Endodermal cell (in vitro differentiated cells): ENCODE measurements around the gene CHST11. TPM values are rescaled to one million over a fixed set of nuclear protein-coding genes. Genes with fewer than 3 reads are reported as not detected.

ENCODE experiments used
- DNase-seq: peaks from one replicate; pipeline ENCODE4 v3.0.0-alpha.2; 2017
- H3K27ac ChIP-seq: 2 replicates; pipeline ENCODE4 v1.5.1; 2013; ENCODE audit warnings: mild to moderate bottlenecking, low read depth, low read length, moderate library complexity
- H3K27me3 ChIP-seq: 2 replicates; pipeline ENCODE4 v1.6.1; 2013; ENCODE audit warnings: mild to moderate bottlenecking, low read length, moderate library complexity; ENCODE audit not compliant: insufficient read depth, control insufficient read depth, poor library complexity, severe bottlenecking
- H3K36me3 ChIP-seq: 2 replicates; pipeline ENCODE4 v1.7.0; 2013; ENCODE audit warnings: mild to moderate bottlenecking, low read length, moderate library complexity; ENCODE audit not compliant: control insufficient read depth, insufficient read depth
- H3K4me1 ChIP-seq: one replicate; pipeline ENCODE4 v1.7.0; 2013; ENCODE audit warnings: low read length; ENCODE audit not compliant: control insufficient read depth, insufficient read depth
- H3K4me3 ChIP-seq: 2 replicates; pipeline ENCODE4 v1.5.1; 2013; ENCODE audit warnings: mild to moderate bottlenecking, low read length, moderate library complexity
- H3K9ac ChIP-seq: 2 replicates; pipeline ENCODE4 v1.6.1; 2013; ENCODE audit warnings: mild to moderate bottlenecking, low read length, moderate library complexity; ENCODE audit not compliant: poor library complexity, severe bottlenecking; ENCODE audit errors: extremely low read depth
- H3K9me3 ChIP-seq: 2 replicates; pipeline ENCODE4 v1.6.1; 2013; ENCODE audit warnings: mild to moderate bottlenecking, low read length, moderate library complexity; ENCODE audit not compliant: control insufficient read depth
- H3K27ac Mint-ChIP-seq: 2 replicates; pipeline ENCODE4 v1.8.0; 2020; ENCODE audit warnings: mixed read lengths
- H3K27me3 Mint-ChIP-seq: 2 replicates; pipeline ENCODE4 v1.8.0; 2021; ENCODE audit warnings: mild to moderate bottlenecking, mixed read lengths; ENCODE audit not compliant: insufficient read depth
- H3K36me3 Mint-ChIP-seq: 2 replicates; pipeline ENCODE4 v1.8.0; 2020; ENCODE audit warnings: low read depth, mixed read lengths
- H3K4me1 Mint-ChIP-seq: 2 replicates; pipeline ENCODE4 v1.8.0; 2020; ENCODE audit warnings: mixed read lengths
- H3K4me3 Mint-ChIP-seq: 2 replicates; pipeline ENCODE4 v1.8.0; 2020; ENCODE audit warnings: mild to moderate bottlenecking, moderate library complexity, mixed read lengths
- H3K9me3 Mint-ChIP-seq: 2 replicates; pipeline ENCODE4 v1.8.0; 2020; ENCODE audit warnings: mild to moderate bottlenecking, mixed read lengths
- CTCF ChIP-seq: fragments of 200-600 bp; sonication (generic); conservative IDR thresholded peaks from 2 replicates; pipeline ENCODE4 v1.5.0; 2021; ENCODE audit warnings: antibody characterized with exemption, mild to moderate bottlenecking
- WGBS, 2 experiments: methylation state at CpG; one replicate each; pipeline versions ENCODE4 v1.1.5 to v1.1.7; 2013; ENCODE audit warnings: missing lambda C conversion rate in 2 of 2, mixed read lengths in 1 of 2; ENCODE audit not compliant: insufficient coverage in 1 of 2, insufficient read length in 1 of 2; 5-methylcytosine and 5-hydroxymethylcytosine counted together
- total RNA-seq, 2 donors: library from RNA; stranded (reverse); fragmentation: NEBNext Ultra II Directional in 1 of 2; extraction: Animal tissue kit (Norgen Biotek cat#: 25700) in 1 of 2; gene quantifications; 2 replicates in 1 of 2; 3 replicates in 1 of 2; pipeline ENCODE4 v1.2.1, GENCODE V29; 2021

Gene CHST11
- total RNA-seq, 2 donors from 2014 or later, result 30.7 to 36.2 TPM

- peaks cover 15% of the 10 kb centered on the region for H3K4me1 ChIP-seq
These were observed 400 bp downstream of the CHST11 start for GRCh38 chr12:104456950-104457745.

GRCh38 chr12:104457746-104458693 is 1.3 kb downstream of the CHST11 start:
- Mint-ChIP-seq H3K27me3 (peaks cover 29% of the 10 kb centered on the region), H3K9me3 (no peaks in the 10 kb centered on the region)

More at GRCh38 chr12:104456950-104457745, 400 bp downstream of the CHST11 start:
- no peaks in the 10 kb centered on the region for H3K9me3 ChIP-seq
- peak overlapping the region; percentile 91 for H3K4me3 Mint-ChIP-seq
- H3K27ac Mint-ChIP-seq, result peak overlapping the region; percentile 94
- peaks cover 35% of the 10 kb centered on the region for H3K27me3 Mint-ChIP-seq
- H3K27me3 ChIP-seq, result no peaks in the 10 kb centered on the region
- peaks cover 38% of the 10 kb centered on the region for H3K4me1 Mint-ChIP-seq
- H3K36me3 ChIP-seq, result no peaks in the 10 kb centered on the region
- H3K9ac ChIP-seq, result peak overlapping the region; percentile 81
- no peaks in the 10 kb centered on the region for H3K9me3 Mint-ChIP-seq
- TF ChIP-seq CTCF, result peak; percentile 71
- peak overlapping the region; percentile 55 for H3K27ac ChIP-seq
- peak overlapping the region; percentile 90 for H3K4me3 ChIP-seq
- WGBS, 2 experiments, result 0% methylated on average over 13 to 71 of the region's 71 CpGs
- peak; percentile 93 for DNase-seq
- no peaks in the 10 kb centered on the region for H3K36me3 Mint-ChIP-seq

More at GRCh38 chr12:104457746-104458693, 1.3 kb downstream of the CHST11 start:
- peak overlapping the region; percentile 94 for H3K27ac Mint-ChIP-seq
- peak overlapping the region; percentile 90 for H3K4me3 ChIP-seq
- 0% methylated on average over 32 to 69 of the region's 71 CpGs for WGBS, 2 experiments
- H3K4me1 ChIP-seq, result peaks cover 15% of the 10 kb centered on the region
- peak overlapping the region; percentile 55 for H3K27ac ChIP-seq
- peak; percentile 80 for DNase-seq
- peak overlapping the region; percentile 91 for H3K4me3 Mint-ChIP-seq
- no peaks in the 10 kb centered on the region for H3K36me3 ChIP-seq
- H3K27me3 ChIP-seq, result no peaks in the 10 kb centered on the region
- no peaks in the 10 kb centered on the region for H3K9me3 ChIP-seq
- H3K4me1 Mint-ChIP-seq, result peaks cover 37% of the 10 kb centered on the region
- TF ChIP-seq CTCF, result peak; percentile 31
- H3K9ac ChIP-seq, result peak overlapping the region; percentile 81
- no peaks in the 10 kb centered on the region for H3K36me3 Mint-ChIP-seq
